Endothelial cell of umbilical vein (primary cell): ENCODE data around the gene NECAB2. TPM values are rescaled to one million over a fixed set of nuclear protein-coding genes. Genes with fewer than 3 reads are reported as not detected.

ENCODE experiments used
- BruUV-seq: library from RNA; stranded (reverse); fragments of 400-500 nt; replicated peaks from 2 replicates; lab custom pipeline; 2021; lab: Mats Ljungman, UMichigan
- CTCF ChIA-PET: fragments of 300-600, 350-600 bp; sonication (Branson Sonifier 250); formaldehyde crosslinking; loops from one replicate; lab custom pipeline; 2021; ENCODE audit warnings: antibody characterized with exemption, inconsistent platforms; lab: Charles Lee
- POLR2A ChIA-PET: fragments of 300-600, 350-600 bp; sonication (Branson Sonifier 250); formaldehyde crosslinking; loops from one replicate; lab custom pipeline; 2021; ENCODE audit warnings: antibody characterized with exemption, inconsistent platforms; lab: Charles Lee
- DNase-seq: peaks from one replicate; pipeline ENCODE4 v3.0.0-alpha.2; 2011; ENCODE audit warnings: low read depth, low spot score
- FAIRE-seq: peaks from 2 replicates; lab custom pipeline; 2011; peaks lifted over from hg19 to GRCh38; lab: Jason Lieb, UNC
- H2AFZ ChIP-seq: 2 replicates; pipeline ENCODE4 v1.6.0; 2012; ENCODE audit warnings: low read depth, low read length, control low read depth, inconsistent platforms
- H3K27ac ChIP-seq: 2 replicates; pipeline ENCODE4 v1.5.1; 2011; ENCODE audit warnings: low read depth, mild to moderate bottlenecking, control low read depth, low read length, moderate library complexity; ENCODE audit not compliant: insufficient read depth
- H3K27me3 ChIP-seq, 2 experiments: 2 replicates each; pipeline versions ENCODE4 v1.6.0 to v1.6.1; 2011; ENCODE audit warnings: low read length in 2 of 2, mixed read lengths in 1 of 2; ENCODE audit not compliant: control insufficient read depth in 2 of 2, insufficient read depth in 2 of 2
- H3K36me3 ChIP-seq, 2 experiments: 2 replicates in 1 of 2; 3 replicates in 1 of 2; pipeline ENCODE4 v1.5.1; 2011; ENCODE audit warnings: low read length in 2 of 2, mild to moderate bottlenecking in 1 of 2, moderate library complexity in 1 of 2; ENCODE audit not compliant: control insufficient read depth in 2 of 2, insufficient read depth in 2 of 2; ENCODE audit errors: extremely low read depth in 1 of 2
- H3K4me1 ChIP-seq: 3 replicates; pipeline ENCODE4 v1.5.1; 2011; ENCODE audit warnings: mild to moderate bottlenecking, low read length; ENCODE audit not compliant: control insufficient read depth, insufficient read depth; ENCODE audit errors: extremely low read depth
- H3K4me2 ChIP-seq: 2 replicates; pipeline ENCODE4 v1.6.1; 2011; ENCODE audit warnings: low read length, control low read depth, mixed read lengths; ENCODE audit not compliant: insufficient read depth
- H3K4me3 ChIP-seq, 3 experiments: fragments of 200-600 bp in 1 of 3; sonication (generic), shearing (Covaris generic) in 1 of 3; replicated peaks in 1 of 3; 2 replicates each; pipeline ENCODE4 v1.5.1; 2011 to 2016; ENCODE audit warnings: control low read depth in 3 of 3, low read length in 3 of 3, mild to moderate bottlenecking in 2 of 3, inconsistent platforms in 1 of 3, low read depth in 1 of 3, moderate library complexity in 1 of 3; ENCODE audit not compliant: insufficient read depth in 1 of 3
- H3K79me2 ChIP-seq: 2 replicates; pipeline ENCODE4 v1.6.0; 2012; ENCODE audit warnings: low read length, inconsistent platforms; ENCODE audit not compliant: control insufficient read depth, insufficient read depth
- H3K9ac ChIP-seq: replicated peaks from 2 replicates; pipeline ENCODE3; 2011; ENCODE audit warnings: low read length, control low read depth; ENCODE audit not compliant: insufficient read depth; ENCODE audit errors: extremely low read depth
- H3K9me1 ChIP-seq: replicated peaks from 3 replicates; pipeline ENCODE4 v1.6.0; 2011; ENCODE audit warnings: mild to moderate bottlenecking, low read length; ENCODE audit not compliant: control insufficient read depth, insufficient read depth; ENCODE audit errors: extremely low read depth
- H3K9me3 ChIP-seq: replicated peaks from 2 replicates; pipeline ENCODE4 v1.5.1; 2012; ENCODE audit warnings: low read length, inconsistent platforms; ENCODE audit not compliant: control insufficient read depth, insufficient read depth
- H4K20me1 ChIP-seq: replicated peaks from 2 replicates; pipeline ENCODE3; 2011; ENCODE audit warnings: mild to moderate bottlenecking, low read length; ENCODE audit not compliant: control insufficient read depth, insufficient read depth; ENCODE audit errors: extremely low read depth
- EZH2 ChIP-seq: IDR thresholded peaks from 2 replicates; pipeline ENCODE4 v1.6.1; 2012; ENCODE audit warnings: borderline replicate concordance, low read depth, mild to moderate bottlenecking, moderate library complexity, low read length, inconsistent platforms; ENCODE audit not compliant: severe bottlenecking
- FOS ChIP-seq: IDR thresholded peaks from 2 replicates; pipeline ENCODE4 v1.6.1; 2011; ENCODE audit warnings: mild to moderate bottlenecking, low read length, moderate library complexity, borderline replicate concordance; ENCODE audit not compliant: insufficient read depth
- GATA2 ChIP-seq: IDR thresholded peaks from 2 replicates; pipeline ENCODE4 v1.7.0; 2011; ENCODE audit warnings: low read depth, mild to moderate bottlenecking, moderate library complexity, mixed read lengths, low read length; ENCODE audit not compliant: insufficient read length, insufficient read depth
- JUN ChIP-seq: IDR thresholded peaks from 2 replicates; pipeline ENCODE4 v1.6.1; 2011; ENCODE audit warnings: borderline replicate concordance, low read depth; ENCODE audit not compliant: insufficient read length, insufficient read depth
- MYC ChIP-seq: IDR thresholded peaks from one replicate; pipeline ENCODE4 v1.6.1; 2011; ENCODE audit warnings: mild to moderate bottlenecking, low read depth, low read length
- POLR2A ChIP-seq: IDR thresholded peaks from 2 replicates; pipeline ENCODE4 v1.6.1; 2012; ENCODE audit warnings: low read depth, mild to moderate bottlenecking, control low read depth, low read length
- POLR2AphosphoS5 ChIP-seq: IDR thresholded peaks from 2 replicates; pipeline ENCODE4 v1.6.1; 2012; ENCODE audit warnings: low read depth, mild to moderate bottlenecking, control low read depth, low read length, moderate library complexity; ENCODE audit not compliant: insufficient read depth
- dilution Hi-C: fragments of 300-500 bp; cut with MboI; formaldehyde crosslinking; loops from one replicate; pipeline ENCODE4 v1.15.0; 2019; ENCODE audit warnings: low sequenced_read_pairs; ENCODE audit not compliant: extremely low pct_ligation_motif_present
- intact Hi-C: fragments of 100-400 bp; cut with micrococcal nuclease; formaldehyde crosslinking; loops from one replicate; pipeline ENCODE4 v1.10.0; 2022
- polyA plus RNA-seq, 4 experiments: library from polyadenylated mRNA; depleted of rRNA in 3 of 4; stranded (reverse) in 3 of 4; unstranded in 1 of 4; fragments of >200 nt; gene quantifications; 2 replicates each; pipeline versions ENCODE4 v1.2.1 to v1.2.3, GENCODE V29; 2011 to 2012; ENCODE audit warnings: missing spikeins in 1 of 4
- total RNA-seq: library from RNA; stranded (reverse); gene quantifications from 2 replicates; pipeline ENCODE4 v1.2.3, GENCODE V29; 2021
- TF ChIP-seq, protein P1 (sequence below), 2 donors: IDR thresholded peaks; 1 replicate in 1 of 2; 2 replicates in 1 of 2; pipeline ENCODE4 v1.5.1; 2011; ENCODE audit warnings: low read length in 2 of 2, mild to moderate bottlenecking in 2 of 2, moderate library complexity in 2 of 2, control low read depth in 1 of 2, inconsistent platforms in 1 of 2, low read depth in 1 of 2; ENCODE audit not compliant: insufficient read depth in 1 of 2; ENCODE audit errors: extremely low read depth in 1 of 2
- TF ChIP-seq, protein P2 (sequence below): IDR thresholded peaks from 2 replicates; pipeline ENCODE4 v1.6.1; 2011; ENCODE audit not compliant: insufficient read depth, insufficient read length

Gene NECAB2
- total and polyA plus RNA-seq, 2 donors (not counting 3 experiments of a cell fraction or from before 2014, with no cell fraction given): 0.26 to 0.31 TPM

DNA sequence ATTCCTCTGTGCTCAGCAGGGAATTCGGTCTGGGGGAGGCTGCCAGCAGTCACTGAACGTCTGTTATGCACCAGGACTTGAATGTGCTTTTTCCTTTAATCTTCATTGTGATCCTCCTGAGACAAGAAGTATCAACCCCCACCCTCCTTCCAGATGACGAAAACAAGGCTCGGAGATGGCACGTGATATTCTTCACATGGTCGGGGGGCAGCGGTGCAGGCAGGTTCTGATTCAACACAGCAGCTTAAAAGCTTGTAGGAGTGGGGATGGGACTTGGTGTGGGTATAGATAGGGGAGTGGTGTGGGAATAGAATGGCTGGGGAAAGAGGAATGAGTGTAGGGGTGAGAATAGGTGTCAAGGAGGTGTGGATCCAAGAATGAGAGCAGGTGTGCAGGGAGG lies 6.4 kb downstream of the NECAB2 start:
- Histone ChIP-seq H3K27ac (no peak overlapping the region), H3K9ac (no peak overlapping the region), H3K9me1 (no peaks in the 10 kb centered on the region), H3K4me1 (no peaks in the 10 kb centered on the region), H3K4me3 (no peak overlapping the region), H3K27me3 (no peaks in the 10 kb centered on the region), H3K36me3 (no peaks in the 10 kb centered on the region), H3K4me2 (no peak overlapping the region), H3K9me3 (no peaks in the 10 kb centered on the region), H2AFZ (no peak overlapping the region), H4K20me1 (no peaks in the 10 kb centered on the region), H3K79me2 (no peaks in the 10 kb centered on the region)
- TF ChIP-seq FOS (no peak), JUN (no peak), EZH2 (no peak), MYC (no peak), POLR2A (no peak), GATA2 (no peak), POLR2AphosphoS5 (no peak)
- TF ChIP-seq, protein P1, sequence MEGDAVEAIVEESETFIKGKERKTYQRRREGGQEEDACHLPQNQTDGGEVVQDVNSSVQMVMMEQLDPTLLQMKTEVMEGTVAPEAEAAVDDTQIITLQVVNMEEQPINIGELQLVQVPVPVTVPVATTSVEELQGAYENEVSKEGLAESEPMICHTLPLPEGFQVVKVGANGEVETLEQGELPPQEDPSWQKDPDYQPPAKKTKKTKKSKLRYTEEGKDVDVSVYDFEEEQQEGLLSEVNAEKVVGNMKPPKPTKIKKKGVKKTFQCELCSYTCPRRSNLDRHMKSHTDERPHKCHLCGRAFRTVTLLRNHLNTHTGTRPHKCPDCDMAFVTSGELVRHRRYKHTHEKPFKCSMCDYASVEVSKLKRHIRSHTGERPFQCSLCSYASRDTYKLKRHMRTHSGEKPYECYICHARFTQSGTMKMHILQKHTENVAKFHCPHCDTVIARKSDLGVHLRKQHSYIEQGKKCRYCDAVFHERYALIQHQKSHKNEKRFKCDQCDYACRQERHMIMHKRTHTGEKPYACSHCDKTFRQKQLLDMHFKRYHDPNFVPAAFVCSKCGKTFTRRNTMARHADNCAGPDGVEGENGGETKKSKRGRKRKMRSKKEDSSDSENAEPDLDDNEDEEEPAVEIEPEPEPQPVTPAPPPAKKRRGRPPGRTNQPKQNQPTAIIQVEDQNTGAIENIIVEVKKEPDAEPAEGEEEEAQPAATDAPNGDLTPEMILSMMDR (IDR thresholded peaks at IDR 0.05; ENCODE audit: extremely low read depth in 1 of 2, insufficient read depth in 1 of 2, low read depth in 1 of 2, low read length in 2 of 2): no peak
- TF ChIP-seq, protein P2, sequence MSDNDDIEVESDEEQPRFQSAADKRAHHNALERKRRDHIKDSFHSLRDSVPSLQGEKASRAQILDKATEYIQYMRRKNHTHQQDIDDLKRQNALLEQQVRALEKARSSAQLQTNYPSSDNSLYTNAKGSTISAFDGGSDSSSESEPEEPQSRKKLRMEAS: no peak
- no TSS peak for BruUV-seq
- DNase-seq (no peak), FAIRE-seq (no peak)
- POLR2A ChIA-PET: no interaction called here
- intact Hi-C loops (no loop called here), dilution Hi-C loops (no loop called here)
- CTCF ChIA-PET: no interaction called here
